GM18868 (cell line): ENCODE measurements around the gene ATF7IP2.
"Not testable (repeated sequence)": the region's sequence is repeated elsewhere in the genome, so short reads cannot be mapped to it uniquely, and the experiment has no call there.

Experiments used
- ATAC-seq: cut with Tn5 transposase; IDR thresholded peaks from one replicate; pipeline ENCODE4 v1.9.1; 2021; ENCODE audit warnings: mild to moderate bottlenecking, moderate library complexity; ENCODE audit not compliant: unreplicated experiment

ATF7IP2 gene

GRCh38 chr16:10505286-10505685, 119.4 kb downstream of the ATF7IP2 start:
- not testable (repeated sequence) for ATAC-seq

- ATAC-seq, result peak; percentile 72
Measured at GRCh38 chr16:10509534-10510025, 123.7 kb downstream of the ATF7IP2 start.

DNA sequence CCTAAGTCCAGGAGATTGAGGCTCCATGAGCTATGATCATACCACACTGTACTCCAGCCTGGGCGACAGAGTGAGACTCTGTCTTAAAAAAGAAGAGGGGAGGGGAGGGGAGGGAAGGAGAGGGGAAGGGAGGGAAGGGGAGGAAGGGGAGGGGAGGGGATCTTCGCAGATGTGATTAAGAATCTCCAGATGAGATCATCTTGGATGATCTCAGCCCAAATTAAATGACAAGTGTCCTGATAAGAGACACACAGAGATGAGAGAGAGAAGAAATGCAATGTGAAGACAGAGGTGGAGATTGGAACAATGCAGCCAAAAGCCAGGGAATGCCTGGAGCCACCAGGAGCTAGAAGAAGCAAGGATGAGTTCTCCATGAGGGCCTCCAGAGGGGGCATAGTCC, 124.4 kb downstream of the ATF7IP2 start:
- no peak for ATAC-seq

- no peak for ATAC-seq
Measured at GRCh38 chr16:10511829-10512228, 126.0 kb downstream of the ATF7IP2 start.

- no peak for ATAC-seq
Measured at GRCh38 chr16:10514369-10515055, 128.7 kb downstream of the ATF7IP2 start.

DNA sequence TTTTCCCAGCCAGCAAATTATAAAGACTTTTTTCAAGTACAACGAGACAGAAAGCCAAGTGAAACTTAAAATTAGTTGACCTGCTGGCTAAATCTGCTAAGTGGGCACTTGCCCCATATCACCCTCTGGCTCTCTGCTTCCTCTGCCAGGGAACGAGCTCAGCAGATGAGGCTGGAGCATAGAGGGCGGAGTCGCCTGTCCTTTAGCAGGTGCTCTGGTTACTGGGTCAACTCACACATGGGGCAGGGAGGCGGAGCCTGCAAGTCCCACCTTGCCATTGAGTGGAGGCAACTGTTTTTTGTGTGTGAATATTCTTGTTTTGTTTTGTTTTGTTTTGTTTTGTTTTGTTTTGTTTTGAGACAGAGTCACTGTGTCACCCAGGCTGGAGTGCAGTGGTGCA, 132.0 kb downstream of the ATF7IP2 start:
- ATAC-seq, result no peak

DNA sequence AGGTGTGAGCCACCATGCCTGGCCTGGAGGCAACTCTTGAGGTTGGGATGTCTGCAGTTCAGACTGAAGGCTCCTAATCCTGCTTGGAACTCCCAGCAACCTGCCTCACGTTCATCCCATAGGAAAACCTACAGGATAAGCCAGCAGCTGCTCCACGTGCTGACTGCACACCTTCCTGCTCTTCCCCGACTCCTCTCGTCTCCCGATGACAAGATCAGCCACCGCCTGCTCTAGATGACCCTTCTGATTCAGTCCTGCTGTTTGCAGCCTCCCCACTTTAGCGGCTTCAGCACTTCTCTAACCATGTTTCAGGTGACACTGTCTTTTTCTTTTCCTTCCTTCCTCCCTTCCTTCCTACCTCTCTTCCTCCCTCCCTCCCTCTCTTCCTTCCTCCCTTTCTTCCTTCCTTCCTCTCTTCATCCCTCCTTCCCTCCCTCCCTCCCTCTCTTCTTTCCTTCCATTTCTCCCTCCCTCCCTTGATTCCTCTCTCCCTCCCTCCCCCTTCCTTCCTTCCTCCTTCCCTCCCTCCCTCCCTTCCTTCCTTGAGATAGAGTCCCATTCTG, 132.7 kb downstream of the ATF7IP2 start:
- ATAC-seq, result no peak

DNA sequence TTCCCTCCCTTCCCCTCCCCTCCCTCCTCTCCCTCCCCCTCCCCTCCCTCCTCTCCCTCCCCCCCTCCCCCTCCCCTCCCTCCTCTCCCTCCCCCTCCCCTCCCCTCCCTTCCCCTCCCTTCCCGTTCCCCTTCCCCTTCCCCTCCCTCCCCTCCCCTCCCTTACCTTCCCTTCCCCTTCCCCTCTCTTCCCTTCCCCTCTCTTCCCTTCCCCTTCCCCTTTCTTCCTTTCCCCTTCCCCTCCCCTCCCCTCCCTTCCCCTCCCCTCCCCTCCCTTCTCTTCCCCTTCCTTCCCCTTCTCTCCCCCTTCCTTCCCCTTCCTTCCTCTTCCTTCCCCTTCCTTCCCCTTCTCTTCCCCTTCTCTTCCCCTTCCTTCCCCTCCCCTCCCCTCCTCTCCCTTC, 133.4 kb downstream of the ATF7IP2 start:
- no peak for ATAC-seq

DNA sequence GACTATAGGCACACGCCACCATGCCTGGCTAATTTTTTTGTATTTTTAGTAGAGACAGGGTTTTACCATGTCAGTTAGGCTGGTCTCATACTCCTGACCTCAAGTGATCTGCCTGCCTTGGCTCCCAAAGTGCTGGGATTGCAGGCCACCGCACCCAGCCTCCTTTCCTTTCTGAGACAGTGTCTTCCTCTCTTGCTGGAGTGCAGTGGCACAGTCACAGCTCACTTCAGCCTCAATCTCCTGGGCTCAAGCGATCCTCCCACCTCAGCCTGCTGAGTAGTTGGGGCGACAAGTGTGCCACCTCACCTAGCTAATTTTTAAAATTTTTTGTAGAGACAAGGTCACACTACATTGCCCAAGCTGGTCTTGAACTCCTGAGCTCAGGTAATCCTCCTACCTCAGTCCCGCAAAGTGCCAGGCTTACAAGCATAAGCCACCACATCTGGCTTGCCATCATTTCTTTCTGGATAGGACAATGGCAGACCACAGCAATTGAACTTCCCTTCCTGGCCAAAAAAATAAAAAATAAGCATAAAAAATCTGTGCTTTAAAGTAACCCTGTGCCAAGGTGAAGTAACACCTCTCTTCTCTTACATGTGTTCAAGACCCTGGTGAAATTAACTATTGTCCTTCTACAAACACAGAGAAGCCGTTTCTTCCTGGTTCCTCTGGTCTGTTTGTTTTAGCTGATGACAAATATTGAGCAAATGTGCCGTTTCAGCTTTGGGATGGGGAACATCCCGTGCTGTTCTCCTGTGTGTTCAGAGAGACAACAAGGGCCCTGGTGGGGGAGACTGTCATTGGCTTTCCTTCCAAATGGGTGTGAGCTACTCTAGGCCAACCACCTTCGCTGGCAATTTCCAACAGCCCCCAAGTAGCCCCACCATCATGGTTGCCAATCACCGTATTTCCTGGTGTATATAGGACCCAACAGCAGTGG, 134.3 kb downstream of the ATF7IP2 start:
- no peak for ATAC-seq

GRCh38 chr16:10520869-10521578, 135.2 kb downstream of the ATF7IP2 start:
- no peak for ATAC-seq

GRCh38 chr16:10521681-10522274, 135.9 kb downstream of the ATF7IP2 start:
- no peak for ATAC-seq

DNA sequence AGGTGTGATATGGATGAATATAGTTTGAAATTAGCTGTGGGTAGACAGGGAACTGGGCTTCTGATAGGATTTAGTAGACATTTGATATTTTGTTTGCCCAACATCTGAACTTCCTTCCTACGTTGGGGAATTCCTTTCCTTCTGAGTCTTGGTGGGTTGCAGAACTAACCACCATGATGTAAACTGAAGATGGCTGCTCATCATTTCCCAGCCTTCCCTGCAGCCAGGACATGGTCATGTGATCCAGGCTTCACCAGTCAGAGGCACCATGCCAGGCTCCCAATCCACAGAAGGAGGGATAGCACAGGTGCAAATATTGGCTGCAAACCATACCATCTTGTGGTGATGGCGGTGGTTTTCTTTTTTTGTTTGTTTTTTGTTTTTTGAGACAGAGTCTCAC, 137.1 kb downstream of the ATF7IP2 start:
- no peak for ATAC-seq

DNA sequence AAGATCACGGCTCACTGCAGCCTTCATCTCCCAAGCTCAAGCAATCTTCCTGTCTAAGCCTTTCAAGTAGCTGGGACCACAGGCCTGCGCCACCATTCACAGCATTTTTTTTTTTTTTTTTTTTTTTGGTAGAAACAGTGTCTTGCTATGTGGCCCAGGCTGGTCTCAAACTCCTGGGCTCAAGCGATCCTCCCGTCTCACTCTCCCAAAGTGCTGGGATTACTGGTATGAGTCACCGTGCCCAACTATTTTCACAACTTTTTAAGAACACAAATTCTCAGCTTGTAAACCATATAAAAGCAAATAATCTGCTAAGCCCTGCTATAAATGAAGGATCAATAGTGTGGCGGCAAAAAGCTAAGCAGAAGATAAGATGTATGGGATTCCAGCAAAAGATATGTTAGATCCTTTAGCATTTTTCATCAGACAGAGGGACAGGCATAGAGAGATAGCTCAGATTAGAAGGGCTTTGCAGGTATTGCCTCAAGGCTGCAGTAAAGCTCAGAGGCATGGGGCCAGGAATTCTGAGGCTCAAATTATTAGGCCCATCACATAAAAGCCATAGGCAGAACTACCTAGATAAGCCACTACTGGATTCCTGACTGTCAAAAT, 139.5 kb downstream of the ATF7IP2 start:
- ATAC-seq, result no peak

DNA sequence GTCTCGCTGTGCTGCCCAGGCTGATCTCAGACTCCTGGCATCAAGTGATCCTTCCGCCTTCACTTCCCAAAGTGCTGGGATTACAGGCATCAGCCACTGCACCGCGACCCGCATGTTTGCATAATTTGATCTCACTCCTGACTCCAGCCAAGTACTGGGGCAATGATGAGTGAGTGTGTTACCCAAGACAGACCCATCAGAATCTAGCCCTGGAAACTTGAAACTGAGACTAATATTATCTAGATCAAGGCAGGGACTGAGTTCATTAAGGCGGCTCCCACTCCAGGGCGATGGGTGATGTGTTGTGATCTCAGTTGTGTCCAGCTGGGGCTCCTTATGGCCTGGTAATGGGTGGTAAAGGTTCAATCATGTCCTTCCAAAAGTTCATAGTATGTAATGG, 141.1 kb downstream of the ATF7IP2 start:
- ATAC-seq, result no peak

GRCh38 chr16:10528635-10529034, 142.8 kb downstream of the ATF7IP2 start:
- no peak for ATAC-seq

GRCh38 chr16:10529895-10530669, 144.2 kb downstream of the ATF7IP2 start:
- no peak for ATAC-seq

GRCh38 chr16:10530685-10531084, 144.8 kb downstream of the ATF7IP2 start:
- ATAC-seq, result no peak

- no peak for ATAC-seq
Measured at GRCh38 chr16:10531582-10531981, 145.7 kb downstream of the ATF7IP2 start.
